Skin epidermis (tissue), 12 donors: Measurements from ENCODE around the gene SYMPK.
"Not testable (repeated sequence)": the region's sequence is repeated elsewhere in the genome, so short reads cannot be mapped to it uniquely, and the experiment has no call there.

Experiments
- H3K27ac ChIP-seq, 21 experiments: fragments of 200-600 bp; sonication (generic) in 11 of 21; one replicate each; pipeline ENCODE4 v1.5.0; 2020; ENCODE audit warnings: mild to moderate bottlenecking in 3 of 21, inconsistent platforms in 2 of 21, moderate library complexity in 2 of 21
- H3K4me3 ChIP-seq, 7 experiments: fragments of 200-600 bp; sonication (generic) in 2 of 7; one replicate each; pipeline ENCODE4 v1.5.0; 2020; ENCODE audit warnings: inconsistent platforms in 2 of 7, mild to moderate bottlenecking in 2 of 7, moderate library complexity in 1 of 7

Gene SYMPK

GRCh38 chr19:45872095-45872919 is 9.4 kb upstream of the SYMPK start:
- Histone ChIP-seq H3K27ac (no peak overlapping the region), H3K4me3 (no peak overlapping the region)

DNA sequence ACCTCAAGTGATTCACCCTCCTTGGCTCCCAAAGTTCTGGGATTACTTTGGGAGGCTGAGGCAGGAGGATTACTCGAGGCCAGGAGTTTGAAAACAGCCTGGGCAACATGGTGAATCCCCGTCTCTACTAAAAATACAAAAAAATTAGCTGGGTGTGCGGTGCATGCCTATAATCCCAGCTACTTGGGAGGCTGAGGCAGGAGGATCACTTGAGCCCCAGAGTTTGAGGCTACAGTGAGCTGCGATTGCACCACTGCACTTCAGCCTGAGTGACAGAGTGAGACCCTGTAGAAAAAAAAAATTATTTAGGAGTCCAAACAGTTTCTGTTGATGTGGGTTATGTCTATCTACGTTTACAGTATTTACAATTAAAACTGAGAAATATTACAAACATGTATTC is 7.9 kb upstream of the SYMPK start:
- H3K27ac ChIP-seq: no peak overlapping the region
- H3K4me3 ChIP-seq: no peak overlapping the region

DNA sequence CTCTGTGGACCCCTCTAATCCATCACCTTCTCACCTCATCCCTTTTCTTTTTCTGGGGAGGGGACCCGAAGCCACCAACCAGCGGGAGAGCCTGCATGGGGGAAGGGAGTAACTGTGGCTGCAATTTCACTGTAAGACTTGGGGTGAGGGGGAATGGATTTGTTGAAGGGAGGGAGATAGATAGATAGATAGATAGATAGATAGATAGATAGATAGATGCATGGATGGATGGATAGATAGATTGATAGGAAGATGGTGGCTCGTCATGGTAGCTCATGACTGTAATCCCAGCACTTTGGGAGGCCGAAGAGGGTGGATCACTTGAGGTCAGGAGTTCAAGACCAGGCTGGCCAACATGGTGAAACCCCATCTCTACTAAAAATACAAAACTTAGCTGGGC is 4.3 kb upstream of the SYMPK start:
- H3K27ac ChIP-seq: not testable (repeated sequence)

DNA sequence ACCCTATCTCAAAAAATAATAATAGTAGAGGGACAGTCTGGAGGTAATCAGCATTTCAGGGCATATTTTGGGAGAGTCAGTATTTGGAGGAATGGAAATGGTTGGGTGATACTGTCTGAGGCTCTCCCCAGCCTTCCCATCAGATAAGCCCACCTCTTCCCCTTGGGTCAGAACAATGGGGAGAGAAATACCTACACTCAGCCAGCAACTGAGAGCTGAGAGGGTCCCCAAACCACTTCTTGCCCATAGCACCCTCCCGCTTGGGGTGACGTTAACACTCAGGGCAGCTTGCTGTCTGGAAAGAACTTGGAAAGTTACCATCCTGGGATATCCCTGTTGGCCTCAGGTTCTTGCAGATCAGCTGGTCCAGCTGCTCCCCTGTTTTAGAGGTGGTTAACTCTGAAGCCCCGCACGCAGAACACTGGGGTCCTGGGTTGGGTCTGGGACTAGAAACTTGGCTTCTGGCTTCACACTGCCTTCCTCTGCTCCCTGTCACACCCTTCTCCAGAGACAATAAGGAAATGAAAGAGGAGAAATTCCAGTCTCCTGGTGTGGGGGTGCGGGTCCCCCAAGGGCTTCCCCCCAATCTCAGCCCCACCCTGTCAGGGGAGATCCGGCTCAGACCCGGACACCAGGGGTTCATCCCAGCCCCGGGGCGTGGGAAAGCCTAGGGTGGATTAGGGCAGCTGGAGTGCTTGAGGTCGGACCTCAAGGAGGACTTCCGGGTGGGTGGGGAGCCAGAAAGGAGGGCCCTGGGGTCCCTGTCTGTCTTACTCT is 3.6 kb upstream of the SYMPK start:
- no peak overlapping the region for H3K4me3 ChIP-seq
- no peak overlapping the region for H3K27ac ChIP-seq

More for the DNA sequence above, 4.3 kb upstream of the SYMPK start:
- not testable (repeated sequence) for H3K4me3 ChIP-seq

DNA sequence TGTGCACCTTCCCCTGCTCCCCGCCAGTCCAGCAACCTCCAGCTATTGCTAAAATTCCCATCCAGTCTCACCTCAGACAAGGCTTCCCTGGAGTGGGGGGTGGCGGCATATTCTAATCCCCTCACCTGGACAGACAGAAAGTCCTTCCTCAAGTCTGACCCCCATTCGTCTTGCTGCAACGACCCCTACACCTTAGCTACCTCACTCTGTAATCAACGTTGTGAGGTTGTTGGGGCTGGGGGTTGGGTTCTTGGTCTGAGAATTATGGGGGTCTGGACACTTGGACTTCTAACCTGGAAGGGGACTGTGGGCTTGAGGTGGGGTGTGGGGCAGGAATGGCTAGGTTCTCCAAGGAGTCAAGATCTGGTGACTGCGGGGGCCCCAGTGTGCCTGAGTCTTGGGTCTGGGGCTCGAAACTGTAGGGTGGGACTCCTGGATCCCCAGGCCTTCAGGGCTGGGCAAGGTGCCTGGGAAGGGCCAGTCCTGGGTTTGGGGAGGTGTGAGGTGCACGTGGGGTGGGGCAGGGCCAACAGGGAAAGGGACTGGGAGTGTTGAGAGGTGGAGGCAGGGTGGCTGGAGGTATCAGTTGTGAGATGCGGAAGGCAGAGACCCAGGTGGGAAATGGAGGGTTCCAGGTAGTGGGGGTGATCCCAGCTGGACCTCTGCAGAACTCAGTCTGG is 2.5 kb upstream of the SYMPK start:
- no peak overlapping the region for H3K4me3 ChIP-seq
- H3K27ac ChIP-seq: no peak overlapping the region

- Histone ChIP-seq H3K4me3 (peak overlapping the region in 2 of 7 experiments; percentile 67 to 97), H3K27ac (no peak overlapping the region)
Observed at GRCh38 chr19:45864629-45865082, 1.7 kb upstream of the SYMPK start.

- H3K27ac ChIP-seq: peak within 1 kb of the TSS in 2 of 21 experiments; percentile 94 to 95
- peak within 1 kb of the TSS; percentile 67 to 97 (median 92) for H3K4me3 ChIP-seq
Observed at GRCh38 chr19:45863840-45864628, 1.1 kb upstream of the SYMPK start, which contains the start of gene FOXA3. TSS of gene FOXA3 (plus strand) at chr19:45864326. CDS start at chr19:45864457, 131 bp downstream.

DNA sequence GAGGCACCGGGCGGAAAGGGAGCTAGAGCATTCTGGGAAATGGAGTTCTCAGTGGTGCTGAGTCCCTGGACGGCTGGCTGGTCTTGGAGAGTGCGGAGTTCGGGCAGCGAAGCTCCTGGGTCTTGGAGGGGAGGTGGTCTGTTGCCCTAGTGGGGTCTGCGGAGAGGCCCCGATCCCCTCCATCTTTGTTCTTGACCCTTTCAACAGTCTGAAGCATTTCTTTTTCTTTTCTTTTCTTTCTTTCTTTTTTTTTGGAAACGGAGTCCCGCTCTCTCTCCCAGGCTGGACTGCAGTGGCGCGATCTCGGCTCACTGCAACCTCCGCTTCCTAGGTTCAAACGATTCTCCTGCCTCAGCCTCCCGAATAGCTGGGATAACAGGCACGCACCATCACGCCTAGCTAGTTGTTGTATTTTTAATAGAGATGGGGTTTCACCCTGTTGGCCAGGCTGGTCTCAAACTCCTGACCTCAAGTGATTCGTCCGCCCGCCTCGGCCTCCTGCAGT is 440 bp upstream of the SYMPK start:
- H3K4me3 ChIP-seq: peak overlapping the region; percentile 67 to 97 (median 92)
- H3K27ac ChIP-seq: peak overlapping the region in 2 of 21 experiments; percentile 94 to 95

GRCh38 chr19:45862271-45862563 is 730 bp downstream of the SYMPK start:
- Histone ChIP-seq H3K27ac (peak overlapping the region in 20 of 21 experiments; percentile 83 to 97 (median 94)), H3K4me3 (peak overlapping the region; percentile 67 to 97 (median 92))

GRCh38 chr19:45860359-45861259 is 2.3 kb downstream of the SYMPK start:
- Histone ChIP-seq H3K4me3 (no peak overlapping the region), H3K27ac (peak overlapping the region in 3 of 21 experiments; percentile 10 to 24 (median 10))

GRCh38 chr19:45854167-45854778 is 8.7 kb downstream of the SYMPK start:
- Histone ChIP-seq H3K27ac (no peak overlapping the region), H3K4me3 (no peak overlapping the region)

DNA sequence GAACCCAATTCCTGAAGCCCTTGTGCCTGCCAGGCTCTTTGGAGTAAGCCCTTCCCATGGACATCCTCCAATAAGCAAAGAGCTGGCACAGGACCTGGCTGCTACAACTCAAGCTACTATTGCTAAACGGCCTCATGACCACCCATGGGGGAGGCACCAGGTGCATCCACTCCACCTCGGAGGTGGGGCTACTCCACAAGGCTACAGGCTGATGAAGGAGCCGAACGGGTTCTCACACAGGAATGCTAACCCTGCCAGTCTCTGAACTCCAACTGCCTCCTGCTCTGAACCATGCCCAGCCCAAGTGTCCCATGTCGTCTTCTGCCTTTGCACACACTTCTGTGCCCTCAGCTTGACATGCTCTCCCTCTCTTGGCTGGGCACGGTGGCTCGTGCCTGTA is 10.0 kb downstream of the SYMPK start:
- Histone ChIP-seq H3K4me3 (no peak overlapping the region), H3K27ac (no peak overlapping the region)

DNA sequence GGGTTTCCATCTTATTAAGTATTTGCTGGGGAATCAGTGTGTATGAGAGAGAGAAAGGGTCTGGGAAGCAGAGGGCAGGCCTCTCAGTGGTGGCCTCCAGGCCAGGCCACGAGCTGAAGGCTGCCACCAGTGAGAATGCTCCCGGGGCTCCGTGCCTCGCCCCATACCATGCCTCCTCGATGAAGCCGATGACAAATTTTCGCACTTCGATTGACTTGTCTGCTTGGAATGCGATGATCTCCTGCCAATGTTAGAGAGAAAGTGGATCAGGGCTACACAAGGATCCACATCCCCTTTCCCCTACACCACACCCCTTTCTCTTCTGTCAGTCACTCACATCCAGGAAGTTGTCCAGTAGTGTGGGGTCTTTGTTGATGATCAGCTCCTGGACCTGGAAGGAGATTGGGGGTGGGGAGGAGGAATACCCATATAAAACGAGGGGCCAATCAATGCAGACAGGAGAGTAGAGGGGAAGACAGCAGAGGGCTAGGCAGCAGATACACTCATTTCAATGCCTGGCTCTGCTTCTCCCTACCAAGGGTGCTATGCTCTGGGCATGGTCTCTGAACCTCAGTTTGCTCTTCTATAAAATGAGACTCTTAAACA is 10.7 kb downstream of the SYMPK start:
- Histone ChIP-seq H3K4me3 (no peak overlapping the region), H3K27ac (no peak overlapping the region)

DNA sequence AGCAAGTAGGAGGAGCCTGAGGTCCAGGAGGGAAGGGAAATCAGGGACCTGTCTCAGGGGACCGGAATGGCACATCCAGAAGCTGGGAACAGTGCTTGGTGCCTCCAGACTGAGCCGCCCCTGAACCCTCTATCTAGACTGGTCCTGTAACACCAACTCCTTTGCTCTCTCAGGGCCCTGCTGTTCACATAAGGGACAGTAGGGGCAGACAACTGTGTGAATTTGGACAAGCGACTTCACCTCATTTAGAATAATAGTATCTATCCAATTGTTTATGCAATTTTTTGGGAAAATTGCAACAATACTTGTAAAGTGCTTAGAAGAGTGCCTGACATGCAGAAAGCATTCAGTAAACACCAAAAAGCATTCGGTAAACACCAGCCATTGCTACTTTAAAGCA is 14.0 kb downstream of the SYMPK start:
- Histone ChIP-seq H3K4me3 (no peak overlapping the region), H3K27ac (no peak overlapping the region)

- Histone ChIP-seq H3K4me3 (no peak overlapping the region), H3K27ac (no peak overlapping the region)
Observed at GRCh38 chr19:45847663-45848062, 15.3 kb downstream of the SYMPK start.

DNA sequence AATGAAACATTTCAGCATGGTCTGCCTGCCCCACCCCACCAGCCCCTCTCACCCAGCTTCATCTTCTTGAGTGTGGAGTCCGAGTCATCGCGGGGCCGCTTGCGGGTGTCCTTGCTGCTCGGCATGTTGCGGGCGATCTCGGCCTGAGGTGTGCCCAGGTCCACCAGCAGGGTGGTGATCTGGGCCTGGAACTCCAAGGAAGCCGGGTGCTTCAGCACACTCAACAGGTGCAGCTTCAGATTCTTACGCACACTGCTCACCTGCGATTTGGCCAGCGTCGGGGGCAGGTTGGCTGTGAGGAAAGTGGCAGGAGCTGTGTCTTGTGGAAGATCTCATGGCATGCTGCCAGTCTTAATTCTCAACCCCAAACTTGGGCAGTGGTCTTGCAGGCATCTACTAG is 20.7 kb downstream of the SYMPK start:
- no peak overlapping the region for H3K27ac ChIP-seq
- H3K4me3 ChIP-seq: no peak overlapping the region

- no peak overlapping the region for H3K27ac ChIP-seq
- no peak overlapping the region for H3K4me3 ChIP-seq
Observed at GRCh38 chr19:45834970-45835369, 28.0 kb downstream of the SYMPK start.

DNA sequence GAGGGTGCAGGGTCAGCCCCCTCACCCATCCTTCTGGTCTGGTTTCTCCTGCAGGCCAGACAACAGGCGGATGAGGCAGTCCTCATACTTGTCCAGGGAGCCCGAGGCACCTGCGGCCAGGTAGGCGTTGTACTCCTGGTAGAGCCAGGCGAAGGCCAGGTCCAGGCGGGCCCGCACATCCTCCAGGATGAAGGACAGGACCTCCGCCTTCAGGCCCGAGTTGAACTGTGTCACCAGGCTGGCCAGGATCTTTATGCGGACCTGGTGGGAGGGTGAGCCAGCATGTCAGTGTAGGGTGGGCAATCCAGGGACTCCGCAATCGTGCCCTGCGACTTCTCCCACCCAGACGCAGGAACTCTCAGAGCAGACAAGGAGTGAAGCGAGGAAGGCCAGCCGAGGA is 34.0 kb downstream of the SYMPK start:
- no peak overlapping the region for H3K4me3 ChIP-seq
- H3K27ac ChIP-seq: no peak overlapping the region
